HG03460 (cell line): ENCODE measurements around the gene RRP1B.
"Not testable (repeated sequence)": the region's sequence is repeated elsewhere in the genome, so short reads cannot be mapped to it uniquely, and the experiment has no call there.

Experiments used
- ATAC-seq: cut with Tn5 transposase; IDR thresholded peaks from one replicate; pipeline ENCODE4 v1.9.1; 2021; ENCODE audit not compliant: unreplicated experiment

RRP1B gene

GRCh38 chr21:43669828-43670605 is 10.7 kb downstream of the RRP1B start:
- no peak for ATAC-seq

GRCh38 chr21:43675871-43676270 is 16.5 kb downstream of the RRP1B start:
- no peak for ATAC-seq

GRCh38 chr21:43676391-43676790 is 17.0 kb downstream of the RRP1B start:
- no peak for ATAC-seq

GRCh38 chr21:43679951-43680350 is 20.6 kb downstream of the RRP1B start:
- ATAC-seq, result no peak

- not testable (repeated sequence) for ATAC-seq
These were observed 21.1 kb downstream of the RRP1B start for GRCh38 chr21:43680421-43680820.

GRCh38 chr21:43681650-43682049 is 22.3 kb downstream of the RRP1B start:
- no peak for ATAC-seq

GRCh38 chr21:43684424-43684823 is 25.1 kb downstream of the RRP1B start:
- no peak for ATAC-seq

- no peak for ATAC-seq
These were observed 27.6 kb downstream of the RRP1B start for GRCh38 chr21:43686811-43687565.

GRCh38 chr21:43687566-43688399 is 28.4 kb downstream of the RRP1B start:
- ATAC-seq, result no peak

GRCh38 chr21:43688906-43689305 is 29.5 kb downstream of the RRP1B start:
- ATAC-seq, result no peak

- ATAC-seq, result no peak
These were observed 30.4 kb downstream of the RRP1B start for GRCh38 chr21:43689556-43690337.

GRCh38 chr21:43690346-43690745 is 31.0 kb downstream of the RRP1B start:
- no peak for ATAC-seq

- no peak for ATAC-seq
These were observed 31.9 kb downstream of the RRP1B start for GRCh38 chr21:43691086-43691795.

GRCh38 chr21:43691801-43692200 is 32.4 kb downstream of the RRP1B start:
- ATAC-seq, result no peak

- ATAC-seq, result no peak
These were observed 33.6 kb downstream of the RRP1B start for GRCh38 chr21:43692949-43693348.

- ATAC-seq, result no peak
These were observed 34.6 kb downstream of the RRP1B start for GRCh38 chr21:43693981-43694380.

- ATAC-seq, result no peak
These were observed 35.2 kb downstream of the RRP1B start for GRCh38 chr21:43694437-43695079.

- no peak for ATAC-seq
These were observed 36.9 kb downstream of the RRP1B start for GRCh38 chr21:43696214-43696613.

- no peak for ATAC-seq
These were observed 38.6 kb downstream of the RRP1B start for GRCh38 chr21:43697758-43698643.
